ENCODE measurements around the gene PRKCA.

Gene PRKCA

DNA sequence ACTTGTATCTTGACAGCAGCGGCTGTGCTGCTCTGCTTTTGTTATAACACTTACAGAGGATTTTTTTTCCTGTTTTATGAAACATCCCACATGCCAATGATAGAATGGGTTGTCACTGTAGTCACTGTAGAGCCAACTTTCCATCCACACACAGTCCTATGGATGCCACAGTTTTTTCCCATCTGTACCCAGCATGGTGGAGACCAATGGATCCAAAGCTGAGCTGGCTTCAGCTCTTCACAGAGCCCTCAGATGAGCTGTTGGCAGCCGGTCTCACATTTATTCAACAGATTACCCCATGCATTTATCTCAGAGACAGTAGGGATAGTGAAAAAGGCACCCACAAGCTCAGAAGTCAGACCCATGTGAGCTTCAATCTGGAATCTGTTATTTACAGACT is 441.1 kb downstream of the PRKCA start:
- H2AFZ ChIP-seq (ENCODE audit: low read depth, low read length), result no peak overlapping the region
- H3K4me3 ChIP-seq (ENCODE audit: low read length), result no peak overlapping the region
- H3K36me3 ChIP-seq (ENCODE audit: insufficient read depth, low read length), result no peaks in the 10 kb centered on the region
- H3K4me1 ChIP-seq (ENCODE audit: insufficient read depth, low read length), result peaks cover 10% of the 10 kb centered on the region
- no peaks in the 10 kb centered on the region for H3K27me3 ChIP-seq (ENCODE audit: insufficient read depth, low read length)
- no peaks in the 10 kb centered on the region for H3K9me3 ChIP-seq (ENCODE audit: low read length)

DNA sequence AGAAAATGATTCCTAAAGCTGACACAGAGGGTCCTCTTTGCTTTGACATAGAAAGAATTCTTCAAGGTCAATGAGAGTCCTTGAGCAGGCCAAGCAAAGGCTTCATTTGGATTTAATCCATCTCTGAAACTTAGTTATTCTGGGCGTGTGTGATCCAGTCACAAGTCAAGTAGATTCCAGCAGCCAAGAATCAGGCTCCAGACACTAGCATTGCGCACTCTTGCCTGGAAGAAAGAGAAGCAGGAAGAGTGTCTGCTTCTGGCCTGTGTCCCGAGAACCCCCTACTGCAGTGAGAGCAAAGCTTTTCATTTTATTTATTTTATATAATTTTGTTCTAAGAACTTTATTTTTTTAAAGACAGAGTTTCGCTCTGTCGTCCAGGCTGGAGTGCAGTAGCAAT is 444.3 kb downstream of the PRKCA start:
- H3K27me3 ChIP-seq (ENCODE audit: insufficient read depth, low read length), result no peaks in the 10 kb centered on the region
- no peaks in the 10 kb centered on the region for H3K9me3 ChIP-seq (ENCODE audit: low read length)
- H3K4me1 ChIP-seq (ENCODE audit: insufficient read depth, low read length), result peaks cover 21% of the 10 kb centered on the region

DNA sequence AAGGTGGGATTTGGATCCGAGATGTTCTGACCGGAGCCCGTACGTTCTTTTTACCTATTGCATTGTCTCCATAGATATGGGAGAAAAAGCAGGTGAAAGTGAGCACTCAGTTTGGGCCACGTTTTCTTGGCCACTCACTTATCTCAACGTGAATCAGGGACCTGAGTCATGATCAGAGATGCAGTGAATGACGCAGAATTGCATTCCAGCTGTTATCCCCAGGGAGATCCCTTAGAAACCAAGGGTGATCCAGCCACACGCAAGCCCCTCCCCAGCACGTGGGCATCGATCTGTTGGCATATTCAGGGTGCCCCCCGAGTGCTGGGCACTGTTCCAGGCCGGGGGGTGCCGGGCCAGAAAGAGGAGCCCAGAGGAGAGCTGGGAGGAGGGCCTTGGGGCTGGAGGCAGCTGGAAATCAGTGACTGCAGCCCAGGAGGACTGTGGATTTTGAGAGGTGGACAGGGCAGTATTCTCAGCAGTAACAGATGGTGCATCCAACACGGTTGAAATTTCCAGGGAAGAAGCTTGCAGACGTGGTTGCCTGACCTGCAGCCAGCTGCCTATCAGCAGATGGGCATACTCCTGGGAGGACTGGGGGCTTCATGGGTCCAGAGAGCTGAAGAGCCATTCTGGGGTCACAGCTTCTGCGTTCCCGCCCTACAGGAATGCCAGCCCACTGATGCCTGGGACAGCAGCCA is 445.3 kb downstream of the PRKCA start:
- Histone ChIP-seq H3K9me3 (ENCODE audit: low read length) (no peaks in the 10 kb centered on the region), H3K4me1 (ENCODE audit: insufficient read depth, low read length) (peaks cover 16% of the 10 kb centered on the region), H3K27me3 (ENCODE audit: insufficient read depth, low read length) (no peaks in the 10 kb centered on the region), H3K36me3 (ENCODE audit: insufficient read depth, low read length) (no peaks in the 10 kb centered on the region), H2AFZ (ENCODE audit: low read depth, low read length) (no peak overlapping the region), H3K4me3 (ENCODE audit: low read length) (no peak overlapping the region)

More for the DNA sequence above, 444.3 kb downstream of the PRKCA start:
- Histone ChIP-seq H3K4me3 (ENCODE audit: low read length) (no peak overlapping the region), H2AFZ (ENCODE audit: low read depth, low read length) (no peak overlapping the region), H3K36me3 (ENCODE audit: insufficient read depth, low read length) (no peaks in the 10 kb centered on the region)

DNA sequence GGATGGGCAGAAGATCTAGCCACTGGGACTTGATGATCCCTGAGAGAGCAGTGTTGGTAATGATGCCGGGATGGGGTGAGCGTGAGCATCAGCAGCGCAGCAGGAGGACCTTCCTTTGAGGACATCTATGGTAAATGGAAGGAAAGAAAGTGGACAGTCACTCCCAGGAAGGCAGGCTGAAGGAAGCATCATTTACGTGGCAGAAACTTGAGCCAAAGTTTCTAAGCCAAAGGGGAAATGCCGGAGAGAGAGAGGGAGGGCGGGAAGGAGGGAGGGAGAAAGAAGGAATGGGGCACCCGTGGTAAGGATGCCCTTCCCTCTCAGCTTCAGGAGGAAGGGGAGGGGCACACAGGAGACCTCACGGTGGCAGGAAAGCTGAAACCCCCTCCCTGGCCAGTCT is 446.2 kb downstream of the PRKCA start:
- Histone ChIP-seq H3K9me3 (ENCODE audit: low read length) (no peaks in the 10 kb centered on the region), H3K4me3 (ENCODE audit: low read length) (no peak overlapping the region), H3K36me3 (ENCODE audit: insufficient read depth, low read length) (no peaks in the 10 kb centered on the region), H3K27me3 (ENCODE audit: insufficient read depth, low read length) (no peaks in the 10 kb centered on the region), H2AFZ (ENCODE audit: low read depth, low read length) (no peak overlapping the region), H3K4me1 (ENCODE audit: insufficient read depth, low read length) (peaks cover 16% of the 10 kb centered on the region)

DNA sequence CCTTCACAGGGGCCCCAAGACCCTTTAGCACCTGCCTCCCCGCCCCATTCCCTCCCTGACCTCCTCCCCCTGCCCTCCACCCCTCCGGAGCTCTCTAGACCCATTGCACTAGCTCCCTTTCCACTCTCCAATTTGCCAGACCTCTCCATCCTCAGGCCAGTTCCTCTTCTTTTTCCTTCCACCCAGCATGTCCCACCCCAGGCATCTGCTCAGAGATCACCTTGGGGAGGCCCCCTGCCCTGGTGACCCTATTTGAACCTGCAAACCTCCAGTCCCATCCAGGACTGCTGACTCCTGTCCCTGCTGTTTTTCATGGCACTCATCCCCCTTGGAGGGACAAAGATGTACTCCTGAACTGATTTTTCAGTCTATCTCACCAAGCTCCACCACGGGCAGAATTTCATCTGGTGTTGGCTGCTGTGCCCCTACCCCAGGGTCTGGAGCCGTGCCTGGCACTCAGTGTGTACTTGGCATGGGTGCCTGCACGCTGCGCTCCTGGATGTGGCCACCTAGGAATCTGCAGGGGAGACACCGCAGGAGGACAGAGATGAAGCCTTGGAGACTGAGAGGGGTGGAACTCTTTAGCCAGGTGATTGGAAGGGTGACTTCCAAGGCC is 446.9 kb downstream of the PRKCA start:
- no peak overlapping the region for H2AFZ ChIP-seq (ENCODE audit: low read depth, low read length)
- H3K4me3 ChIP-seq (ENCODE audit: low read length), result no peak overlapping the region
- H3K36me3 ChIP-seq (ENCODE audit: insufficient read depth, low read length), result no peaks in the 10 kb centered on the region
- no peaks in the 10 kb centered on the region for H3K9me3 ChIP-seq (ENCODE audit: low read length)
- H3K4me1 ChIP-seq (ENCODE audit: insufficient read depth, low read length), result peaks cover 16% of the 10 kb centered on the region
- H3K27me3 ChIP-seq (ENCODE audit: insufficient read depth, low read length), result no peaks in the 10 kb centered on the region

DNA sequence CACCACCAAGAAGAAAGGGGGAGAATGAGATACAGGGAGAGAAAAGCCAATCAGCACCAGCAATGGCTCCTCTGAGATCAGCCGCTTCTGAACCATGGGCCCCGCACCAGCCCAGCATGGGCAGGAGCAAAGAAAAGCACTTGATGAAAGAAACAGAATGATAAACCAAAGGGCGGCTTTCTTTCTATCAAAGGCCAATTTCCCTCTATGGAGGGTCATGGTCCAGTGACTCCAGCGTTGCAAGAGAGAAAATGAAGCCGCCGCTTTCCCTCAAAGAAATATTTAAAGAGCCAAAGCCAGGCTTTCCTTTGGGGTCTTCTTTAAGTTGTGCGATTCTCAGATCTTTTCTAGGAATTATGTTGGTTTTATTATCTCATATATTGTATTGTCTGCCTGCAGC is 447.7 kb downstream of the PRKCA start:
- no peaks in the 10 kb centered on the region for H3K27me3 ChIP-seq (ENCODE audit: insufficient read depth, low read length)
- no peaks in the 10 kb centered on the region for H3K36me3 ChIP-seq (ENCODE audit: insufficient read depth, low read length)
- no peaks in the 10 kb centered on the region for H3K9me3 ChIP-seq (ENCODE audit: low read length)
- no peak overlapping the region for H3K4me3 ChIP-seq (ENCODE audit: low read length)
- peak overlapping the region; percentile 46 for H2AFZ ChIP-seq (ENCODE audit: low read depth, low read length)
- H3K4me1 ChIP-seq (ENCODE audit: insufficient read depth, low read length), result peaks cover 16% of the 10 kb centered on the region

DNA sequence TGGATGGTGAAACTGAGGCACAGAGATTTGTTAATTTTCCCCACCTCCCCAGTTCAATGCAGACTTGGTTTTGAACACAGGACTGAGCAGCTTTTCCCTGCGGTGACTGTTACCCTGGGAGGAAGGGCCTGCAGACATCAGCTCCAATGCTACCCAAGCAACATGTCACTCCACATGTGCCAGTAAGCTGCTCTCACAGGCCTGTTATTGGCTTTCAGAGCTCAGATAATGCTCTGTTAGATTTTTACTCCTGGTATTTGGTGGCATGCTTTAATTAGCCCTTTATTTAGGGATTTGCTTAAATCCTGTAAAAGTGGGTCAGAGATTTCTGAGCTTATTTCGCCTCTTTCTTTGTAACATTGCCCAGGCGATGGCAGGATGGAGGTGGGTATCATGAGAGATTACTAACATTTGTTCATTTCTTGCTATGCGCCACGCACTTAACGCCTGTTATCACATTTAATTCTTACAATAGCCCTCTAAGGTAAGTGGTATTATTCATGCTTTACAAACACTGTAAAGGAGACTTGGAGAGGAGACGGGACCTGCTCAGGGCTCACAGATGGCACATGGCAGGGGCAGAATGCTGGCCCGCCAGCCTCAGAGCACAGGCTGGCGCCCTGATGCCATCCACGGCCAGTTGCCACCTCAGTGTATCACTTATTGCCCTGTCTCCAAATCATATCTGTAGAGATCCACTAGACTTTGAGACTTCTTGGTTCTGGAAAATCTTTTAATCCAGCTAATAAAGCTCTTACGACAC is 448.5 kb downstream of the PRKCA start:
- H3K4me3 ChIP-seq (ENCODE audit: low read length), result no peak overlapping the region
- no peaks in the 10 kb centered on the region for H3K27me3 ChIP-seq (ENCODE audit: insufficient read depth, low read length)
- no peaks in the 10 kb centered on the region for H3K36me3 ChIP-seq (ENCODE audit: insufficient read depth, low read length)
- H3K9me3 ChIP-seq (ENCODE audit: low read length), result no peaks in the 10 kb centered on the region
- H3K4me1 ChIP-seq (ENCODE audit: insufficient read depth, low read length), result peaks cover 16% of the 10 kb centered on the region
- no peak overlapping the region for H2AFZ ChIP-seq (ENCODE audit: low read depth, low read length)

DNA sequence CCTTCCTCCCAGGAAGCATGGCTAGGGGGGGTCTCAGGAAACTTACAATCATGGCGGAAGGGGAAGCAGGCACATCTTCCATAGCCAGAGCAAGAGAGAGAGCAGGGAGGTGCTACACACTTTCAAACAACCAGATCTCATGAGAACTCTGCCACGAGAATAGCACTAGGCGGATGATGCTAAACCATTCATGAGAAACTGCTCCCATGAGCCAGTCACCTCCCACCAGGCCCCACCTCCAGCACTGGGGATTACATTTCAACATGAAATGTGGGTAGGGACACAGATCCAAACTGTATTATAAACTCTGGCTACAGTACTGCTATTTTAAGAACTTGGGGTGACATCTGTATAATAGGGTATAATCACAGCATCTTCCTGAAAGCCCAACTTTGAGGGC is 449.4 kb downstream of the PRKCA start:
- Histone ChIP-seq H3K36me3 (ENCODE audit: insufficient read depth, low read length) (no peaks in the 10 kb centered on the region), H3K4me3 (ENCODE audit: low read length) (no peak overlapping the region), H3K4me1 (ENCODE audit: insufficient read depth, low read length) (peaks cover 16% of the 10 kb centered on the region), H3K9me3 (ENCODE audit: low read length) (no peaks in the 10 kb centered on the region), H3K27me3 (ENCODE audit: insufficient read depth, low read length) (no peaks in the 10 kb centered on the region), H2AFZ (ENCODE audit: low read depth, low read length) (no peak overlapping the region)

DNA sequence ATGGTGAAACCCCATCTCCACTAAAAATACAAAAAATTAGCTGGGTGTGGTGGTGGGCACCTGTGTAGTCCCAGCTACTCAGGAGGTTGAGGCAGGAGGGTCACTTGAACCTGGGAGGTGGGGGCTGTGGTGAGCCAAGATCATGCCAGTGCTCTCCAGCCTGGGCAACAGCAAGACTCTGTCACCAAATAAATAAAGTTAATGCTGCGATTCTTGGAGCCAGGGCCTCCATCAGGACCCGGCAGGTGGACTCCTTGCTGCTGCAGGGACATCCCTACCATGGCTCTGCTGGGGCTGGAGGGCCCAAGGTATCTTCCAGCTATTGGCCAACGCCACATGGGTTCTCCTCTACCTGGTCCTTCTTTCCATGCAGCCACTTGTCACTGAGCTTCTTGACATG is 450.0 kb downstream of the PRKCA start:
- peaks cover 16% of the 10 kb centered on the region for H3K4me1 ChIP-seq (ENCODE audit: insufficient read depth, low read length)
- H3K27me3 ChIP-seq (ENCODE audit: insufficient read depth, low read length), result no peaks in the 10 kb centered on the region
- no peak overlapping the region for H3K4me3 ChIP-seq (ENCODE audit: low read length)
- no peak overlapping the region for H2AFZ ChIP-seq (ENCODE audit: low read depth, low read length)
- no peaks in the 10 kb centered on the region for H3K9me3 ChIP-seq (ENCODE audit: low read length)
- H3K36me3 ChIP-seq (ENCODE audit: insufficient read depth, low read length), result no peaks in the 10 kb centered on the region

DNA sequence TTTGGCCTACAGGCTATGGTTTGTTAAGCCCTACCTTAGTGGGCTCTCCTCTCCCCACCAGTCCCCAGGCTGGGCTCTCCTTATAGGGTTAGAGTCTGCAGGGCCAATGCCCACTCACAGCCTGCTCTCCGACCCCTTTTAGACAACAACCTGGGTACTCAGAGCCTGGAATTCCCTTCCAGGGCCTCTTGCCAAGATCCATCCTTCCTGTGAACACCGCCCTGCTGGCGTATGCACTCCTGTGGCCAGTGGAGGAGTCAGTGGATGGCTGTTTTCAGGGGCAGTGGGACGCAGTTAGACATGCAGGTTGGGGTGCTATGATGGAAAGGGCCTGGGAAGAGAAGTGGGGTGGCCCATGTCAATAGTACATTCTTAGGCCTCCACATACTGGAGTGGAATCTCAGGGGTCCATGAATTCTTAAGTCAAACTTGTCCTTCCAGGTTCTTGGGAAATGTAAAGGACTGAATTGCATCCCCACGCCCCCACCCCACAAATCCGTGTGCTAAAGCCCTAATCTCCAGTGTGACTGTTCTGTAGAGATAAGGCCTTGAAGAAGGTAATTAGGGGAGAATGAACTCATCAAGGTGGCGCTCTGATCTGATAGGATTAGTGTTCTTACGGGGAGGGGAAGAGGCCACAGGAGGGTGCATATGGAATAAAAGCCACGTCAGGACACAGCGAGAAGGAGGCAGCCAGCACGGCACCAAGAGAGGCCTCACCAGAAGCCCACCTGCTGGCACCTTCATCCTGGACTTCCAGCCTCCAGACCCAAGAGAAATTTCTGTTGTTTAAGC is 450.9 kb downstream of the PRKCA start:
- Histone ChIP-seq H3K9me3 (ENCODE audit: low read length) (peaks cover 1% of the 10 kb centered on the region), H3K4me3 (ENCODE audit: low read length) (no peak overlapping the region), H2AFZ (ENCODE audit: low read depth, low read length) (no peak overlapping the region), H3K36me3 (ENCODE audit: insufficient read depth, low read length) (no peaks in the 10 kb centered on the region), H3K4me1 (ENCODE audit: insufficient read depth, low read length) (peaks cover 16% of the 10 kb centered on the region), H3K27me3 (ENCODE audit: insufficient read depth, low read length) (no peaks in the 10 kb centered on the region)

DNA sequence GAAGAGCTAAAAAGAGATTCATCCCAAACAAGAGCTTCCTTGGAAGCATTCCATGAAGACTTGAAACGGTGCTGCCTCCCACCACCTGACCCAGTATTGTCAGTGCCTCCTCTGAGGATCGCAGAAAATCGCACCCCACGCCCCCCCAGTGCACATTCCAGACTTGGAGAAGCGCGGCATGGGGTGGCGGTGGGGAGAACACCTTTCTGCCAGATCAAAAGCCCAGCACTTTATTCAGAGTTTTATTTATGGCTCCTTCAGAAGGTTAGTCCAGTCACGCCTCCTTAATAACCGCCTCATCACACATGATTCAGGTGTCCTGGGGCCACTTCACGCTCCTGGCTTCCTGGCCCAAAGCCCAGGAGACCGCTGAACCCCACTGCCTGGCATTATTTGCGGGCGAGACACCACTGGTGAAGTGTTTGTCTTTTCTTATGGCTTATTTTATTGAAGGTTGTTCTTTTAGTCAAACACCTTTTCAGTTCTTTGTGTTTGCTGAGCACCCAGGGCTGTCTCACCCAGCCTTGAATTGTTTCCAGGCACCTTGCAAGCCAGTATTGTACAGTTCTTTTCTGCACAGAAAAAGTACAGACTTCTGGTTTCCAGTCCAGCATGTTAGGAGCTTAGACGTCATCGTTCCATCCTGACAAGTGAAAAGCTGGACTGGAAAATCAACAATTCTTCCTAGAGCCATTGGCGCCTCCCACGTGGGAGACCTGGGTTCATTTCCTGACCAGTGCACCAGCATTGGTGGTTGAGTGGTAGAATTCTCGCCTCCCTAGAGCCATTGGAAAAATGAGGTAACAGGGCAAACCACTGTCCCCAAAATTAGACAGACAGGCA is 452.9 kb downstream of the PRKCA start:
- Histone ChIP-seq H3K9me3 (ENCODE audit: low read length) (peaks cover 2% of the 10 kb centered on the region), H3K27me3 (ENCODE audit: insufficient read depth, low read length) (no peaks in the 10 kb centered on the region), H3K4me3 (ENCODE audit: low read length) (no peak overlapping the region), H2AFZ (ENCODE audit: low read depth, low read length) (no peak overlapping the region), H3K4me1 (ENCODE audit: insufficient read depth, low read length) (peaks cover 4% of the 10 kb centered on the region), H3K36me3 (ENCODE audit: insufficient read depth, low read length) (no peaks in the 10 kb centered on the region)

DNA sequence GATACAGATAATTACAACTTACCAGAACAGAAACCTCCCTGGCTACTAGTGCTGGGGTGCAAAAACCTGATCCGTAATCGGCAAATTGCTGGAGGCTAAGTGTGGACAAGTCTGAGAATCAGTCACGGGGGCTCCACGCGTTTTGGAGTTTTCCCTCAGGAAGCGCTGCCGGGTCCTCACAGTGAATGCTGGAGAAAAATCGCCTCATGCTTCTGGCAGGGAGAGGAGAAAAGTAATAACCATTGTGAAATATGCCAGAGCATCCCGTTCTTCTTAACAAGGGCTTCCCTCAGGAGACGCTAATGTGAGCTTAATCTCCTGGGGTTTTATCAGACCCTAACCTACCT is 453.5 kb downstream of the PRKCA start:
- Histone ChIP-seq H3K4me3 (ENCODE audit: low read length) (no peak overlapping the region), H3K36me3 (ENCODE audit: insufficient read depth, low read length) (no peaks in the 10 kb centered on the region), H3K4me1 (ENCODE audit: insufficient read depth, low read length) (no peaks in the 10 kb centered on the region), H3K9me3 (ENCODE audit: low read length) (peaks cover 2% of the 10 kb centered on the region), H2AFZ (ENCODE audit: low read depth, low read length) (no peak overlapping the region), H3K27me3 (ENCODE audit: insufficient read depth, low read length) (no peaks in the 10 kb centered on the region)

All from neuron (in vitro differentiated cells).